Activated CD4-positive, alpha-beta T cell treated with anti-CD3 and anti-CD28 coated beads, Interleukin-2, amount 50 U/mL, for 4 hours (primary cell): ENCODE measurements around the gene NFATC2.

Experiments
- DNase-seq, 2 experiments: peaks; one replicate each; pipeline ENCODE4 v3.0.0-alpha.2; 2020

Gene NFATC2

DNA sequence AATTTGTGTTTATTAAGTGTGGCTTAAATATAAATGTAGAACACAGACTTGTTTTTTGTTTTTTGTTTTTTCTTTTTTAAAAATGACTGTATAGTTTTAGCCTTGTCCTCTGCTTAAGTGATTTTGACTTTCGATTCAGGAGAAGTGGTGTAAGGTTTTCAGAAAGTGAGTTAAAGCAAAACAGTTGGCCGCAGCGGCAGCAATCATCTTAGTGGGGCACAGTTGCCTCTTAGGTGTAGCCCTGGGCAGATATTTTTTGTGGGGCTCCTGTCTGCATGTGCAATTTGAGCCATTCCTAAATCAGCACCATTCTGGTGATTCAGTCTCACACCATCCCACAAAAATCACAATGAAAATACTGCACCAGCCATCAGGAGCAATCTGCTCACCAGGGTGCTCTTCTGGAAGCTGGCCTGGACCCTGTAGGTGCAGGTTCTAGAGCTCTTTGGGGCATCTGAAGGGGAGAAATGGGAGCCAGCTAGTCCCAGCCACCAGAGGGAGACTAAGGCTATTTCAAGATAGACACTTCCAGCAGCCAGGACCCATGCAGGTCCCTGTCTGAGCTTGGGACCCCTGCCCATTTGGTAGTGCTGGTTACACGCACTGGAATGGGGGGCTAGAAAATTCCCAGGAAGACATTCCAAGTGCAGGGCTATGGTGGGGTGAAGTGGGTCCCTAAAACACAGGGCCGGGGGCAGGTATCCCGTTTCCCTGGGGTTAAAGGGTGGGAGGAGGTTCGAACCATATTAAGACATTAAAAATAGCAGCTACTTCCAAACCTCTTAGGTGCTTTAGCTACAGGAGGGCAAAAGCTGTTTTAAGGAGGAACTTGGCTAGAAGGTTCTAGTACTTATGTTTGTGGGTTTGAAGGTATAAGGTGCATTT lies 156.6 kb downstream of the NFATC2 start:
- DNase-seq: peak; percentile 10 to 26

DNA sequence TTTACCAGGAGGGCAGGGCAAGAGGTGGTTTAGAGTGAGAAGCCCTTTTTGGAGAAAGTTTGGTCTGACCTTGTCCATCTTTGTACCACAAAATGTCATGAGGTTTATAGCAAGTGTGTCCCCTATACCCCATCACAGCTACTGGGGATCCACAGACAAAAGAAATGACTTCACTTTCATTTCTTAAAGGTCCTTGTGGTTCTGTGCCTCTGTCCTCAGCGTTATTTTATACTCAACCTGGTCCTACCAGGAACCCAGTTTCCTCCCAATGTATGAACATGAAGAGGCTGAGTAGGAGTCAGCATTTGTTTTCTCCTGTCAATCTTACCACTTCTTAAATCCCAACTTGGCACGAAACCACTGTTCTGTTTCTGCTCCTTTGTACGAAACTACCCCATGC lies 157.6 kb downstream of the NFATC2 start:
- DNase-seq: no peak

DNA sequence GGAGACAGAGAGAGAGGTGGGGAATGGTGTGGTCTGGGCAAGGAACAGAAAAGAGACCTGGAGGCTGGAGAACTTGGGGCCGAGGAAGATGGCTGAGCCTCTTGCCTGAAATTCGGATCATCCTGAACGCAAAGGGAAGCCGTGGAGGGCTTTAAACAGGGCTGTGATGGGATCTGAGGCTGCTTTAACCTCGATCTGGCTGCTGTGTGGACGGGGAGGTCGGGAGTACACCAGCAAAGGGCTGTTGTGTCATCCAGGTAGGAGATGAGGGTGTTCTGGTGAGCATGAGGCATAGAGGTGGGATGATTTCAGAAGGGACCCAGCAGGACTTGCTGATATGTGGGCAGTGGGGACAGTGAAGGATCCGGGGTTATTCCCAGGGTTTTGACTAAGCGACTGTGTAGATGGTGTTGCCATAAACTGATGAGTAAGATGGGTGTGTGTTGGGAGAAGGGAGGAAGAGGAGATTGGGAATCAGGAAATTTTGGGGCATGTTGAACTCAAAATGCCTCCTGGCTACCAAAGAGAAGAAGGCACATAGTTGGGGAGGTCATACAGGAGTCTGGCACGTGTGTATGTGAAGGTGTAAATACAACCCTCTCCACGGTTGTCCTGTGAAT lies 158.5 kb downstream of the NFATC2 start:
- no peak for DNase-seq

DNA sequence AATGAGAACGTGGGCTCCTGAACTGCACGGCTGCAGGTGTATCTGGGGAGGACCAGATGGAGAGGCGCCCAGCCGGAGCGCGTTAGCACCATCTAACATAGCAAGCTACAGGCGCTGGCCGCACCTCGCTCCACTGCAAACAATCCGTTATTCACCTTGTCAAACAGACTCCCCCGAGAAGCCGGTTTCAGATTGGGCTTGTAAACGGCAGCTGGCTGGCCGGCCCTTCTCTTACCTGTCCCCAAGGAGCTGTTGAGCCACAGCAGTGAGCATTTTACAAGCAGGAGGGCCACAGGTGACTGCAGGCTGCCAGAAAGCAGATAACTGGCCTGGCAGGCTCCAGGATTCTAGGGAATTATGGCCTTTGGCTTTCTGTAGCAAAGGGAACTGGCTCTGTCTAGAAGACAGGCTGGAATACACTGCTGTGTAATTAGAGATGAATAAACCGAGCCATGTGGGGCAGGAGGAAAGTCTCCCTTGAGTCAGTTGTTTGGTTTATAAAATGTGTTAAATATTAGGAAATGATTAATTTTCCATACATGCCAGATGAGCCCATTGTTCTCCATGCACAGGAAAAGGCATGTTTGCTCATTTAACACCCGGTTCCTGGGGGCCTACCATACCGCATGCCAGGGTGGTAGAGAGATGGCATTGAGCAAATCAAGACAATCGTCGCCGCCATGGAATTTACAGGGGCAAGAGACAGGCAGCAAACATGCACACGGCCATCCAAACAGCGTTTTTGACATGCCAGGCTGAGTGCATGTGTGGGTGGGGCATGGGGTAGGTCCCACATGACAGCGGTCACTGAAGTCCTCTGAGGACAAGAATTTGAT lies 159.3 kb downstream of the NFATC2 start:
- no peak for DNase-seq

DNA sequence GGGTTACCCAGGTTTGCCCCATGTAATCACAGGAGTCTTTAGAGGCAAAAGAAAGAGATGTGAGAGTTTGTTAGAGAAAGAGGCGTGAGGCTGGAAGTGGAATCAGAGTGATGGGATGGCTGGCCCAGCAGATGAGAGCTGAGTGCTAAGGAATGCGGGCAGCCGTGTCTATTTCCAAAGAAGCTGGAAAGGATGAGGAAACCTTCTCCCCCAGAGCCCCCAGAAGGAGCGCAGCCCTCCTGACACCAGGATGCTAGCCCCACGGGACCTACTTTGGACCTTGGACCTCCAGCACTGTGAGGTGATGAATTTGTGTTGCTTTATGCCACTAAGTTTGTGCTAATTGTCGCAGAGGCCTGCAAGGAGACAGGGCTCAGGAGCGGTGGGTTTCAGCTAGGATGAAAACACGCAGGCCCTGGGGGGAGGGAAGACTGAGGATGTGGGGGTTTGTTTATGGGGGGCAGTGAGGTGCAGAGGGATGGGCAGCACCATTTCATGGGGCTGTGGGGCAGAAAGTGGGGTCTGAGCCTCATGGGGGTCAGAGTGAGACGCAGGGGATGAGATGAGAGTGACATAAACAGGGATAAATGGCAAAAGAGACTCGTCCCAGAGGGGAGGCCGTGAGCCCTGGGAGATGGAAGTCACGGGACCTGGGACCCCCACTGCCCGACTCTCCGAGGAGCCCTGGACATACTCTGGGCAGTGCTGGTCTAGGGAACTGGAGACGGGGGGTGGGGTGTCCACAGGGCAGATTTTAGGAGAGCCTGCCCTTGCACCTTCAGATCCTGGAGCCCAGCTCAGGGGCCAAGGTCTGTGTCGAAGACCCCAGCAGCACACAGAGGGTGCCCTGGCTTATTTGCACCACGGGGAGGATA lies 160.2 kb downstream of the NFATC2 start:
- no peak for DNase-seq

DNA sequence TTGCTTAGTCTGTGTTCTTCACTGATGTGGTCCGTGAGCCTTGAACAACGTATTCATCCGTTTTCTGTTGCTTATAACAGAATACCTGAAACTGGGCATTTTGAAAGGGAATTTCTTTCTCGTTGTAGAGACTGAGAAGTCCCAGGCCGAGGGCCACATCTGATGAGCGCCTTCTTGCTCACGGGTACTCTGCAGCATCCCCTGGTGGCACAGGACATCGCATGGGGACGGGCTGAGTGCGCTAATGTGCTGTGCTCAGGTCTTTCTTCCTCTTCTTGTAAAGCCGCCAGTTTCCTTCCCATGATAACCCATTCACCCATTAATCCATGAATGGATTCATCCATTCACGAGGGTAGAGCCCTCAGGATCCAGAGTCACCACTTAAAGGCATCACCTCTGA lies 161.0 kb downstream of the NFATC2 start:
- no peak for DNase-seq

DNA sequence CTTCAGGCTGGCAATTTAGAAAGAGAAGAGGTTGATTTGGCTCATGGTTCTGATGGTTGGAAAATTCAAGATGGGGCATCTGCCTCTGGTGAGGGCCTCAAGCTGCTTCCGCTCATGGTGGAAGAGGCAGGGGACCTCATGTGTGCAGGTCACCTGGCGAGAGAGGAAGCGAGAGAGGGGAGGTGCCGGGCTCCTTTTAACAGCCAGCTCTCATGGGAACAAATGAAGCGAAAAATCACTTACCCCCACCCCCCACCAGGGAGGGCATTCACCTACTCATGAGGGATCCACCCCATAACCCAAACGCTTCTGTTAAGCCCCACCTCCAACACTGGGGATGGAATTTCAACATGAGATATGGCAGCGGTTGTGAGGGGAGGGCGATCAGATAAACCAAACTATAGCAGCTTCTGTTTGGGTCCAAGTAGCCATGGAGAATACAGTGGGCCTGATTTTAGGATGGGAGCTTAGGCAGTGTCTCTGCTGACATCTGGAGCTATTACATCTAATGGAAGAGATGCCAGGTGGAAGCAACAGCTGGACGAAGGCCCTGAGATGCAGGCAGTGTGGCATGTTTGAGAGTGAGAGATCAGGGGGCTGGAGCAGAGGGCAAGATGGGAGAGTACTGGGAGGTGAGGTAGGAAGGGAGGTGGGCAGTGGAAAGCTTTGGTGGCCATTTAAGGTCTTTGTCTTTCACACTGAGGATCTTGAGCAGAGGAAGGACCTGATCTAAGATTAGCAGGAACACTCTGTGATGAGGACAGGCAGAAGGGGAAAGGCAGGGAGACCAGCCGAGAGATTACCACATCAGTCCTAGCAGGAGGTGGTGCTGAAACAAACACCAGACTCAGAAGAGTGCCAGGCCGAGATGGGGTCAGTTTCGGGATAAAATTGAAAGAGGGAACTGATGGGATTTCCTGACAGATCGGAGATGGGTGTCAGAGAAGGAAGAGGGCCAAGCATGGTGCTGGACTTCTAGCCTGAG lies 161.8 kb downstream of the NFATC2 start:
- no peak for DNase-seq

DNA sequence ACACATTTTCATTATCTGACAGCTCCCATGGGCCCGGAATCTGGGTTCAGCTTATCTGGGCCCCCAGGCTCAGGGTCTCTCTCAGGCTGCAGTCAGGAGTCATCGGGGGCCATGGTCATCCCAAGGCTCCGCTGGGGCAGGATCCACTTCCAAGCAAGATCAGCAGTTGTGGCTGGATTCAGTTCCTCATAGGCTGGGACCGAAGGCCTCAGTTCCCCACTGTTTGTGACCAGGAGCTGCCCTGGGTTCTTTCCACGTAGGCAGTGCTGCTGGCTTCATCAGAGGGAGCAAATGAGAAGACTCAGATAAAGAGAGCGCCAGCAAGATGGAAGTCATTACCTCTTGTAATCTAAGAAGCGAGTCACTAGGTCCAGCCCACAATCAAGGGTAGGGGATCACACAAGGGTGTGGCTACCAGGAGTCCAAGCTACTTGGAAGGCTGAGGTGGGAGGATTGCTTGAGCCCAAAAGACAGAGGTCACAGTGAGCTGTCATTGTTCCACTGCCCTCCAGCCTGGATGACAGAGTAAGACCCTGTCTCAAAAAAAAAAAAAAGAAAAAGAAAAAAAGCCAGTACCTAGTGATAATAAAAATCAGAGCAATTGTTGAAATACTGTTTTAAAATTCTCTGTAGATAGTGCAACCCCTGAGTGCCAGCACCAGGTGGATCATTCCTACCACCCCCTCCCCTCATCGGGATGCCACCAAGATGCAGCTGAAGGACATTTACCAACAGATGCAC lies 162.7 kb downstream of the NFATC2 start:
- DNase-seq: no peak

DNA sequence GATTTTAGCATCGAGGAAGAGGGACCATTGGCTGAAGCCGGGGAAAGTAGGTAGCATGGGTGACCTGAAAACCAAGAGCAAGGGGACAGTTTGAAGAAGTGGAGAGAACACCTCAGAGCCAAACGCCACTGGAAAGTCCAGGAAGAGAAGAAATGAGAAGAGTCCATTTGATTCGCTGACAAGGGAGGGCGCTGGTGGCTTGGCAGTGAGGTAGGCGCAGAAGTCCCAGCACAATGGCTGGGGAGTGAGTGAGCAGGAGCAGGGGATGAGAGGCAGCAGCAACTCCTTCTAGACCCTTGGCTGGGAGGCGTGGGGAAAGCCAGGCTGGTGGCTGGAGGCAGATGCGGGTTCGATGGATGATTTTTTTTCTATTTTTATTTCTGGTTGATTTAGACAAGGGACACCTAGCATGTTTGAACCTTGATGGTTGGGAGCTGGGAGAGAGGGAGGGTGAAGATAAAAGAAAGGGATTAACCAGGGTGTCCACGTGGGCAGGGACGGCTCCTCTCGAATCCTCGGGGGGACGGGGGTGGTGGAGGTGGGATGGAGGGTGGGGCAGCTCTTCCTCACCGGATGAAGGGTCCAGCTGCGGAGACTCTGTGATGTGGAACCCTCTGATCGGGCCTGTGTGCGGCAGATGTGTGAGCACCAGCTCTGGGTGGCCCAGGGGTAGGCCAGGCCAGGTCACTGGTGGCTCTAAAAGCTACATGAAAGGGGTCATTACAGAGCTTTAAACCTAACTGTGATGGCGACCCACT lies 164.2 kb downstream of the NFATC2 start:
- DNase-seq: no peak

DNA sequence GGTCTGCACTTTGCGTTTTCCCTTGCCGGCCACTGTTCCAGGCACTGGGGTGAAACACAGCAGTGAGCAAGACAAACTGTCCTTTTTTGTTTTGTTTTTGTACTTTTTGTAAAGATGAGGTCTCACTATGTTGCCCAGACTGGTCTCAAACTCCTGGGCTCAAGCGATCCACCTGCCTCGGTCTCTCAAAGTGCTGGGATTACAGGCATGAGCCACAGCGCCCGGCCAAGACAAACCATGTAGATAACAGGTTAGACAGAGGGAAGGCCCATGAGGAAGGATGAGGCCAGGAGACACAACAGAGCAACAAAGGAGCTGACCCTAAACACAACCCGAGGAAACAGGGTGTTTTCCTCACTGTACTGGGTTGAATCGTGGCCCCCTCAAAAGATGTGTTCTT lies 165.4 kb downstream of the NFATC2 start:
- no peak for DNase-seq

DNA sequence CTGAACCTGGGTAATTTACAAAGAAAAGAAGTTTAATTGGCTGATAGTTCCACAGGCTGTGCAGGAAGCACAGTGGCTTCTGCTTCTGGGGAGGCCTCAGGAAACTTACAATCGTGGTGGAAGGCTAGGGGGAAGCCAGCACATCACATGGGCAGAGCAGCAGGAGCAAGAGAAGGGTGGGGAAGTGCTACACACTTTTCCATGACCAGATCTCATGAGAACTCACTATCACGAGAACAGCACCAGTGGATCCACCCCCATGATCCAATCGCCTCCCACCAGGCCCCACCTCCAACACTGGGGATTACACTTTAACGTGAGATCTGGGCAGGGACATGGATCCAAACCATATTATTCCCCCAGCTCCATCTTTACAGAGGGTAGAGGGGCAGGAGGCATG lies 166.4 kb downstream of the NFATC2 start:
- no peak for DNase-seq

DNA sequence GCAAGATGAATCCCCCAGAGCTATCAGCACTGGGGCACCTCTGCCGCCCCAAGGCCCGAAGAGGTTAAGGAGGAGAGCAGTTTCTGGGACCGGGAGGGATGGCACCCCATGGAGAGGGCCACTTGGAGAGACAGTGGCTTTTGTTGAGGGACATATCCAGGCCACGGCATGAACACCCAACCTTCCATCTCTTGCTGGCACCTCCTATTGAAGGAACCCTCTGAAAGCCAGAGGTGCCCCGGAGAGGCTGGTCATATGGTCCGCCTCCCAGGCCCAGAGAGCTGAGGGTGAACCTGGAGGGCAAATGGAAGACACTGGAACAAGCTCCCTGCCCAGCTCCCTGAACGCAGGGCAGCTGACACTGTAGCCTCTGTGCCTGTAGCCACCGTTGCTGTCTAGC lies 167.0 kb downstream of the NFATC2 start:
- DNase-seq: no peak

DNA sequence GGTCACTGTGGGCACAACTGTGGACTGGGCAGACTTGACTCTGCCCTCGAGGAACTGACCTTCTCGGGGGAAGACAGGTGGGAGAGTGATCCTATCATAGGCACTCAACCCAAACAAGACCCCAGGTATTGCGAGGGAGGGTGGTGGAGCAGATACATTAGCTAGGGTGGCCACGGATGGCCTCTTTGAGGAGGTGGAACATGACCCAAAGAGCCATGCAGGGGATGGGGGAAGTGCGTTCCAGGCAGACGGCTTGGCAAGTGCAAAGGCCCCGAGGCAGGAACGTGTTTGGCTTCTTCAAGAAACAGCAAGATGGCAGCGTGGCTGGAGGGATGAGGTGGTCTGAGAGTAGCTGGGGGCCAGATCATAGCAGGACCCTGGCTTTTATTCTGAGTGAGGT lies 167.6 kb downstream of the NFATC2 start:
- no peak for DNase-seq

DNA sequence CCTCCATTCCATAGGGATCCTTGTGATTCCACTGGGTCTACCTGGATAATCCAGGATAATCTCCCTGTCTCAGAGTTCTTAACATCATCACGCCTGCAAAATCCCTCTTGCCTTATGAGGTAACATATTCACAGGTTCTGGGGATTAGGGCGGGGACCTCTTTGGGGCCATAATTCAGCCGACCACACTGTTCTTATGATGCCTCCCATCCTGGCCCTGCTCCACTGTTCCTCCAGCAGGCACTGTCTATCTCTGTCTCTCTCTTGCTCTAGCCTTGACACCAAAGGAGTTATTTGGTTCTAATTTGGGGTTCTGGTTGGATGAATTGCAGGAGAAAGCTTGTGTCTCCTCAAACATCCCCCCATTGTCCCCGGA lies 168.1 kb downstream of the NFATC2 start:
- DNase-seq: no peak

DNA sequence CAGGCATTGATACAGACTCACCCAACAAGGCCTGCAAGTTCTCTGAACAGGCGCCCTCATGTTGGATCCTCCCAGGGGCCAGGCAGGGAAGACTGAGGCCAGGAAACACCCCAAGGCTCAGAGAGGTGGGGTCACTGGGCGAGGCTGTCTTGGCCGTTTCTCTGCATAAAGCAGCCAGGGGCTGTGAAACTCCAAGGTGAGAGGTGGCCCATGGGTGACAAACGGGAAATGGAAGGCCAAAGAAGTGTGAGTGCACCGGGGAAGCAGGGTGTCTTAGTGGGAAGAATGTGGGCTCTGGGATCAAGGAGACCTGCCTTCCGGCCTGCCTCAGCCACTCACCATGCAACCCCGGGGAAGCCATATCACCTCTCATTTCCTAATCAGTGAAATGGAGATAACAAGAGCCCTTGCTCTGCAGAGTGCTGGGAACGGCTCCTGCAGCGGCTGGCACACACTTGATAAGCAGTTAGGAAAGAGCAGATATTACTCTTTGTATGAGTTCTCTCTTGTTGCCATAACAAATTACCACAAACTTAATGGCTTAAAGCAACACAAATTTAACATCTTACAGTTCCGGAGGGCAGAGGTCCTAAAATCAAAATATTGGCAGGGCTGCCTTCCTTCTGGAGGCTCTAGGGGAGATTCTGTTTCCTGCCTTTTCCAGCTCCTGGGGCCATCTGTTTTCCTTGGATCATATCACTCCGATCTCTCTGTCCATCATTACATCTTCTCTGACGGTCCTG lies 168.6 kb downstream of the NFATC2 start:
- DNase-seq: no peak

DNA sequence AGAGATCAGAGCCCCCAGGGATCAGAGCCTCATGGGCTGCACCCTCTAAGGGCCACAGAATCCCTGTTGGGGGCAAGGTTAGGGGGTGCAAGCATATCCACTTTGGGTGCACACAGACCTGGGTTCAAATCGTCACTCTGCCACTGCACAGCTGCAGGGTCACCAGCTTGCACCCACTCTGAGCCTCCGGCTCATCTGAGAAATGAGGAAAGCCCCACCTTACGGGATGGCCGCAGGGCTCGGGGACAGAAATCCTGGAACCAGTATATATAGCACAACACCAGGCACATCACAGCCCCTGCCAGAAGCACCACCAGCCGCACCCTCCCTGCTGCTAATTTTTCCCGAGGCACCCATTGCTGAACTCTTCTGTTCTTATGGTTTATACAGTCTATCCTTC lies 169.6 kb downstream of the NFATC2 start:
- DNase-seq: no peak

DNA sequence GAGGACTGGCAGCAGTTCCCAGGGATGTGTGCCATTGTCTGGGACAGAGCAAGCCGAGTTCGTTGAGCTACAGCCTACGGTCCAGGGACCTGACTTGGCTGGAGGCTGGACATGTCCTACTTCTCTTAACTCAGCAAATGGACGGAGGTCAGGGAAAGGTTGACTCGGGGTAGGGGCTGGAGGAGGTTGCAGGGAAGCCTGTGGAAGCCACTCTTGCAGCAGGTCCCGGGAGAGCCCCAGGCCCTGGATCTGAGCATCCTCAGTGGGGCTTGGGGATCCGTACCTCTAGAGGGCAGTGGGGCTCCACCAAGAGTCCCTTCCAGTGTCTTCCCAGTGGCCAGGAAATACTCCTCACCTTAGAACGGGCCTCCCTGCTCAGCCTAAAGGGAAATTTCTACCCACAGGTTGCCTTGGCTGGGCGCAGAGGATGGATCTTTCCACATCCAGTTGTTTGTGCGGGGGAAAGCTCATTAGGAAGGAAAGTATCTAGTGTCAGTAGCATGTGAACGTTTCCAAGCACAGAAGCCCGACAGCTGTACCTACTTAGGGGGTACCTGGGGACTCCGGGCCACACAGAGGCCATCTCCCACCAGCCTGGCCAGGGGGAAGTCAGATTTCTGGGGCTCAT lies 170.2 kb downstream of the NFATC2 start:
- DNase-seq: peak; percentile 54 to 56

DNA sequence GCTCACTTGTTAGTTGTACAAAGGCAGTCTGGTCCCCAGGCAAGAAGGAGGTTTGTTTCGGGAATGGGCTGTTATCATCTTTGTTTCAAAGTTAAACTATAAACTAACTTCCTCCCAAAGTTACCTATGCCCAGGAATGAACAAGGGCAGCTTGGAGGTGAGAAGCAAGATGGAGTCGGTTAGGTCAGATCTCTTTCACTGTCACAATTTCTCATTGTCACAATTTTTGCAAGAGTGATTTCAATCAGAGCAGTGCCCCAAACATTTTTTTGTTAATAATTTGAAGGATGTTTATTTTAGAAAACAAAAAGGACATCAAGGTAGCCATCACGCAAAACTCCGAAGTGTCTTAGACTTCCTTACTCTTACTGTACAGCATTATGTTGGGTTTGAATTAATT lies 170.8 kb downstream of the NFATC2 start:
- DNase-seq: no peak

DNA sequence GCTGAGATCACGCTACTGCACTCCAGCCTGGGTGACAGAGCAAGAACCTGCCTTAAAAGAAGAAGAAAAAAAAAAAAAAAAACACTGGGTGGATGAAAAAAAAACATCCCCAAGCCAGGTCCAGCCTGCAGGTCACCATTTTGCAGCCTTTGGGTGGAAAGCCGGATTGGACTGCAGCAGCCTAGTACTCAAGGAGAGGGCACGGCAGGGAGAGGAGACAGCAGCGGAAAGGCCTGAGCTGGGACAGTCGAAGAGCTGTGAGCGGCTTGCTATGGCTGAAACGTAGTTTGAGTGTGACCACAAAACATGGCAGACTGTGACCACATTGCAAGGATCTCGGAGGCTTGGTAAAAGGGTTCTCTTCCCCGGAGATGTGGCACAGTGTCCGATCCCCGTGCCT lies 173.0 kb downstream of the NFATC2 start:
- no peak for DNase-seq
